NCI-H345 treated with DMSO at 0.1 percent for 48 hours (cell line): ENCODE measurements around the gene EPHB1.

Source experiments
- DNase-seq: peaks from one replicate; lab custom pipeline; 2025; ENCODE audit not compliant: unreplicated experiment; lab: John Stamatoyannopoulos, UW

The EPHB1 gene

DNA sequence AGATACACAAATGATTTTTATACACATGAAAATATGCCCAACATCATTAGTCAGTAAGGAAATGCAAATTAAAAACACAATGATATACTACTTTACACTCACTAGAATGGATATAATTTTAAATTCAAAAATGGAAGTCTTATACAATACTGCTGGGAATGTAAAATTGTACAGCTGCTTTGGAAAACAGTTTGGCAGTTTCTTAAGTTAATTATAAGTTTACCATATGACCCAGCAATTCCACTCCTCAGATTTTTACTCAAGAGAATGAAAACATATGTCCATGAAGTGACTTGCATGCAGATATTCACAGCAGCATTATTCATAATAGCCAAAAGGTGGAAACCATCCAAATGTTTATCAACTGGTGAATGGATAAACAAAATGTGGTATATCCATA is 281.3 kb downstream of the EPHB1 start:
- no peak for DNase-seq

DNA sequence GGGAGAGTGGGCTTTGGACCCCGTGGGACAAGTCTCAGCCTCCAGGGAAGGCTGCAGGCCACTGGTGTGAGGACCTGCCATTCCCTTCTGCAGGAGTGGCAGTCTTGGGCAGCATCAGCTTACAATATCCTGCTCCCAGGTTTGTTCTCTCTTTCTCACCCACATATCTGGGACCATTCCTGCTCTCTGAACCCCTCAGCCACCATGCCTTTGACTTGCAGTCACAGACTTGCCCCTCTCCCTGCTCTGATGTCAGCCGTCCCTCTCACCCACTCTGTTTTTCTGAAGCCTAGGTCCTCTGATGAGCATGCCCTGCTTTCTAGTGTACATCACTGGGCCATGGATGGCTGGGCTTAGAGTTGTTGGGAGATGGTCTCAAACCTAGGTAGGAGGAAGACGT is 282.1 kb downstream of the EPHB1 start:
- DNase-seq, result no peak

DNA sequence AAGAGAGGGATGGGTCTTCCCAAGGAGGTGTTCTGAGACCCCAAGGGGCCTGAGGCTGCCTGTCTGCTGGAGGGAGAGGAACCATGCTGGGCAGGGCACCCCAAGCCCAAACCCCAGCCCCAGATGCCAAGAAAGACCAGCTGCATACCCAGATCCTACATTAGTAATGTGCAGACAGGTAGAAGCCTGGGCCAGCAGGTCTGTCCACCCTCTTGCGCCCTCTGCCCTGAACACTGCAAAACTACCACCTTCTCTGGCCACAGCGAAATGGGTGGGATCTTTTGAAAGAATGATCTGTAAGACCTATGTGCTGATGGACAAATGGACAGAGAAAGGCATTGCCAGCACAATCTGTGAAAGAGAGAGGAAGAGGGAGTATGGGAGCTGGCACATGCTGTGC is 283.2 kb downstream of the EPHB1 start:
- DNase-seq, result no peak

DNA sequence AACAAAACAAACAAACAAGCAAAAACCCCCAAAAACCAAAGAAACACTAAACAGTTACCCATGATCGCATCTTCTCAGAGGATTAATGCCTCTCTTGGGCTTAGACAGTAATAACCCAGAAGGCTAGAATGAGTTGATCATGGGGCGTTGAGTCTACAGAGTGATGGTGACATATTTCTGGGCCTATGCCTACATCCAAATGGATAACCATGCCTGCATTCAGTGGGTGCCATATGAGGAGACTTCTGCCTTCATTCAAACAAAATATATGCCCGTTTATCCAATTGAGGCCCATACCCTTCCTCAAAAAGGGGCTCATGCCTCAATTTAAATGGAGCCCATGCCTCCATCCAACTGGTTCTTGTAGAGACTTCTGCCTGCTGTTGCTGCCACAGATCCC is 284.0 kb downstream of the EPHB1 start:
- no peak for DNase-seq

DNA sequence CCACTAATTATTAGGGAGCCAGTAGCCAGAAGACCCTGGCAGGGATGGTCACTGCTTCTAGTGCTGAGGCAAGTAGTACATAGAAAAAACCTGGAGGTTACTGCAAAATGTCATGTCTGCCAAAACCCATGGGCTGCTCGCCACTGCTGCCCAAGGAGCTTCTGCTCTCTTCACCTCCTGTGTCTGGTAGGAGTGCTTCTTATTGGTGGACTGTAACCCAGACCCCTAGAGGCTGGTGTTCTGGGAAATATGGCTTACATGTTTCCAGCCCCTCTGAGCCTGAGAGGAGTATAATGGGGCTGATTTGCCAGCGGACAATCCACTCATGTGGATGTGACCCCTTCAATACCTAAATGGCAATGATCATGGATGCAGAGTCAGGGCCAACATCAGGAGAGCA is 286.4 kb downstream of the EPHB1 start:
- no peak for DNase-seq

DNA sequence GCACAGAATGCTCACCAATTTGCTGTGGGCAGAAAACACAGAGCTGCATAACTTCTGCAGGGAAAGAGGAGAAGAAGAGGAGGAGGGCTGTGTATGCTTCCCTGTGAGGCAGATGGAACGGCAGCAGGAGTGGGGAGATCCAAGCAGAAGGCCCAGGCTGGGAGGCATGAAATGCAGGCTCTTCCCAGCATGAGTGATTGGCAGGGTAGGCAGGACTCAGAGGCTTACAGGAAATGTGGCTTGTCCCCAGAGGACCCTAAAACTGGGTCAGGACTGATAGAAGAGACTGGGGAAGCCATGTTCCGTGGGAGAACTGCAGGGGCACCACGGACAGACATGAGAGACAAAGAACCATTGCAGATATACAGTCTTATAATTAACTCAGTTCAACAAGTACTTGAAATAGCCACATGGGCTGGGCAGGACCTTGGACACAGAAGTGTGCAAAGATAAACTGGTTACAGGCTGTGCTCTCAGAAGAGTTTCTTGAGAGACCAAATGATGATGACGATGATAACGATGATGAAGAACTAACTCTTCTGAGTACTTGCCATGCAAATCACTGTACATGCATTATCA is 286.9 kb downstream of the EPHB1 start:
- no peak for DNase-seq

DNA sequence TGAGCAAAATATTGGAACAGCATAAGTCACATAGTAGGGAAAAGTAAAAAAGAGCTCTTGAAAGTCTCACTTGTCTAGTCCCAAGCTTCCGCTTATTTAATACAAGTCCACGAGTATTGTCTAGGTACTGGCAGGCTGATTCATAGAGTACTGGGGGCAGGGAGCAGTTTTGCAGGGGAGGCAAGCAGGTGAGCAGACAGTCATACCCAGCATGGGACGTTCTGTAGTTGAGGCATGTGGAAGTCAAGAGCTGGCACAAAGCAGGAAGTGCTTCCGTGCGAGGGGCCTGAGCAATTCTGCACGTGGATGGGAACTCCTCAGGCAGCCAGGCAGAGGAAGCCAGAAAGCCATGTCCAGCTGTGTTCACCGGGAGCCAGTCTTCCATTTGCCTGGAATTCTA is 287.6 kb downstream of the EPHB1 start:
- no peak for DNase-seq

DNA sequence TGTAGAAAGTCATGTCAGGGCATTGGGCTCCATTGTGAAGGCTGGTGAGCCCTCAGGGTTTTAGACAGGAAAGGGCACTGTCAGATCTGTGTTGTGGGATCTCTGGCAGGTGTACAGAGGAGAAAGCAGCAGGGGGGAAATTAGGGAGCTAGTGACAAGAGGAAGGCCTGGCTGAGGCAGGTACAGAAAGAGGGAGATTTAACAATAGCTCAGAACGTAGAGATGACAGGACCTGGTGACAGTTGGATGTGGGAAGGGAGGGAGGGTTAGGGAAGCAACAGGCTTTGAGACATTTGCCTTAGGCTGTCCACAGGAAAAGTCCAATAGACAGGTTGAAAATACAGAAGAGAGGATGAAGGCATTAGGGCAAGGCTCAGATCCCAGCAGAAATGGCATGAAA is 288.1 kb downstream of the EPHB1 start:
- DNase-seq, result peak; percentile 51

DNA sequence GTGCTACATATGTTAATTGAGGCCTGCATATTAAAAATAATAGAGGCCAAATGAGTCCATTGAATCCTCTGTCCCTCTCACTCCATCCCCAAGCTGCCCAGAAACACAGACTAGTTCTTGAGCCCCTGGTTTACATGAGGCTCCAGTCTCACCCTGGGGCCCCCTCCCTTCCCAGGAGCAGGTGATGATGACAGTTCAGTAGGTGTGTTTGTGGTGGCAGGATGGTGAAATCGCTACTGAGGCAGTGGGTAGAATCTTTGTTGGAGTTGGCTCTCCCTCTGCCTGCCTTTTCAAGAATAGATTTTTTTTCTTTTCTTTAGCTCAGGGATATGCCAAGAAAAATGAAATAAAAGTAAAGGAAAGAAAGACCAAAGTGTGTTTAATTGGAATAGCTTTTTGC is 288.7 kb downstream of the EPHB1 start:
- DNase-seq, result no peak

DNA sequence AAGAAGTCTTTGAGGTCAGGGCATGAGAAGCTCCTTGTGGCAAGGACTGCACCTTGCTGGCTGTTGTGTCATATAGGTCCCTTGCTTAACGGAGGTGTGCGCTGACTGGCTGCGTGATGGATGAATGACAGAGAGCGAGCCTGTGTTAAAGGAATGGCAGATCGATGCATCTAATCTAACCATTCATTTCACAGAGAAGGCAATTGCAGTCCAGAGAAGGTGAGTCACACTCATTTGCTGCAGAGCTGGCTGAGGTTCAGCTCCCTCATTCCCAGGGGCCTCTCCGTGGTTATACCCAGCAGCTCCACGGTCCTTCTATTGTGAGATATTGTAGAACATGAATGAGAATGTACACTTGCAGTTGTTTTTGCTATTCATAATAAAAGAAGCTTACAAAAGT is 289.3 kb downstream of the EPHB1 start:
- no peak for DNase-seq

DNA sequence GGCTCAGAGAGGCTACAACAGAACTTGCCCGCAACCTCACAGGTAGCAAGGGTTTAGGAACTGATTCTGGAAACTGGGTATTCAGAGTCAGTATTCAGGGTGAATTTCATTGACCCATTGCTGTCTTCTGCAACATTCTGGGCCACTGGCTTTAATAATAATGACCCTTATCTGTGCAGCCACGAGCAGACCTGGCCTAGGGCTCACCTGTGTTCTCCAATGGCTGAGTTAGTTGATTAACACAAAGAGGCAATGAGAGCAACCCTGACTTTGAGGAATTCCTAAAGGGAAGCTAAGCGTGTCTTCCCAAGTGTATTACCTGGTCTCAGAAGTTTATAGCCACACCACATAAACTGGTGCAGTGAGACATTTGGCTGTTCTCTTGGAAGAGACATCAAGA is 289.9 kb downstream of the EPHB1 start:
- no peak for DNase-seq

DNA sequence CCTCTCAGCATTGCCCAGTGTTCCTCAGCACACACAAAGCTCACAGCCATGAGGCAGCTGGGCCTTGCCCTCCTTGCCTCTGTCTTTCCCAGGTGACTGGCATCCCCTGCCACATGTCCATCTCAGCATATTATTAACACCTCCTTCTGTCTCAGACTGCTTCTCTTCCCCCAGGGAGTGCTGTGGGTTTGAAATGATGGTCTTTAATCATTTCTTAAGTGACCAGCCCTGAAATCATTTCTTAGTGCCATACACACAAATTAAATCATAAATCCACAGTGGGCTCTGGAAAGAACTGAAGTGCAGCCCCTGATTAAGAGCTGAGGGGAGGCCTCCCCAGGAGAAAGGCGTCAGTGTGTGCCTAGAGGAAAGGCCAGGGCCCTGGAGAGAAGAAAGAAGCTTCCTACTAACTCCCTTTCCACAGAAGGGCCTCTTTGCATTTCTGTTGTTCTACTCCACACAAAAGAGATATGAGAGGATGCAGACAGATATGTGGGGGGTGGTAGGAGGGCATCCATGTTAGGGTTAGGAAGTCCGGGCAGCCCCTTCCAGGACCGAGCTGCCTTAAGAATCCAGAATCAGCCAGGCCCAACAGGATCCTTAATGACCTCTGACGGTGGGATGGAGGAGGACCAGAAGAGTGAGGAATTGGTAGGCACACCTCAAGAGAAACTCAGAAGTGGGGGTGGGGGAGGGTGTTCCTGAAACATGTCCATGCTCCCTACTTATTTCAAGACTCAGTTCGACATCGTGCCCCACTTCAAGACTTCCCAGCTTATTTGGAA is 290.8 kb downstream of the EPHB1 start:
- no peak for DNase-seq

DNA sequence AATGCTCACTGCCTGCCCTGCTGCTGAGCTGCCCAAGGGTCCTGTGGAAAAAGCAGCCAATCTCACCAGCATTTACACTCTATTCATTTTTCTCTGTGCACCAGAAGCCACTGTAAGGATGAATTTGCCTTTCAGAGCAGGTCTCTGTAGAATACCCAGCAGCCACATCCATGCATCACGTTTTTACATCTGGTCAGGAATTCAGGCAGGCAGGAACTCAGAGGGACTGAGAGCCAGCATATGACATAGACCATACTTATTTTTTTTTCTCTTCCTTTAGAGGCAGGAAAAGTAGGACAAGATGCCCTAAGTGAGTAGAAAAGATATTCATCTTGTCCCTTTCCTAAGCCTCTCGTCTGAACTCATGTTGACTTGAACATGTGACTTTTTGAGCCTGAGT is 292.7 kb downstream of the EPHB1 start:
- DNase-seq, result no peak

DNA sequence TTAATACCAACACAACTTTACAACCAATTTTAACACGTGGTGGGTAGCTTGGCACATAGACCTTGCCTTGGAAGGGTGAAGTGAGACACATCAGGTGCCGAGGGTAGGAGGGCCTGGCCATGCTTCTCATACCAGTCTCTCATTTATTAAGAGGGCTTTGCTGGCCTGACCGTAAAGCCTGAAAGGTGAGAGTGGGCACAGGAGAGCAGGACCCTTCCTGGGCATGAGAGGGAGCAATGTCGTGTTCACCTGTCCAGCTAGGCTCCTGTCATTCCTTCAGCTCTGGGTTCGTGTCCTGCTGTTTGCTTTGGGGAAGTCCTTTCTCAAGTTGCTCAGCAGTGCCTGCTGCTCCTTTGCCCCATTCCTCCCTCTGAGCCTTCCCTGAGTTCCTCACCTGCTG is 294.4 kb downstream of the EPHB1 start:
- DNase-seq, result no peak

DNA sequence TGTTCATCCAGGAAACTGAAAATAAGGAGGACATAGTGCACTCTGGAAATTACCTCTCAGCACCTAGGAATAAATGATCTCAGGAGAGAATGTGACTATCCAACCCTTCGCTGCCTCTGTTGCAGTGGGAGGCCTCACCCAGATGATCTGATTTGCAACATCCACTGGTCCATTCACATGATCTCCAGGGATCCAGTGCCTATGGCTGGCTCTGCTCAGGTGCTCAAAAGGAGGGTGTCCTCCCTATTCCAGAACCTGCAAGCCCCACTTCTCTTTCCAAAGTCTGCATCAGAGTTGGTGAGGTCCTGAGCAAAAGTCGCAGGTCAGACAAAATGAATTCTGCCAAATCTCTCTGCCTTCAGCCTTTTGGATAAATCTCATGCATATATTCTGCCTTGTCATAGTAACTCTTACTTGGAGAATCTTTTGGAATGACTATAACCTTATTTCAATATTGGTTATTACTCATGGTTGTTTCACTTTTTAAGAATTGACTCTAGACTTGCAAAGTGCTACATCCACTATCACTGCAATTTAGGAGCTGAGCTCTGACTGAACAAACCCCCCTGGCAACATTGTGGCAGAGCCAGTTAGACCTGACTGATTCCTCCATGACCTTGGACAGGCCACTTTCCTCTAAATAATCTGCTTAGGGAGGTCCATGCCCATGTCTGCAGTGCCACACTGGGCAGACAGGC is 295.1 kb downstream of the EPHB1 start:
- DNase-seq, result no peak

DNA sequence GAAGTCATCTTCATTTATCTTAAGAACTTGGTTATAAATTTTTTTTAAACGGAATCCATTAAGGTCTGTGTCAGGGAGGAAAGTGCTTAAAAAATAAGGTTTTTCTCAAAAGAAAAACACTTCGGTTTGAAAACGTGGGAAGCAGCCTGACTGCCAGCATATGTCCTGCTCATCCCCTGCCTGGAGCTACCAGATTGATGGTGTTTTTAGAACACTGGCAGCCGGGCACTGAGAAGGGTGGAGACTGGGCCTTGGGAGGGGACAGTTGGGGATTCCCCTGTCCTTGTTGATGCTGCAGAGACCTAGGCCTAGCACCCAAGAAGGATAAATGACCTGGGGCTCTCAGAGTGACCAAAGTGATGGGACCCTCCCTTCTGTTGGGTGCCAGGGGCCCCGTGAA is 296.9 kb downstream of the EPHB1 start:
- DNase-seq, result no peak

DNA sequence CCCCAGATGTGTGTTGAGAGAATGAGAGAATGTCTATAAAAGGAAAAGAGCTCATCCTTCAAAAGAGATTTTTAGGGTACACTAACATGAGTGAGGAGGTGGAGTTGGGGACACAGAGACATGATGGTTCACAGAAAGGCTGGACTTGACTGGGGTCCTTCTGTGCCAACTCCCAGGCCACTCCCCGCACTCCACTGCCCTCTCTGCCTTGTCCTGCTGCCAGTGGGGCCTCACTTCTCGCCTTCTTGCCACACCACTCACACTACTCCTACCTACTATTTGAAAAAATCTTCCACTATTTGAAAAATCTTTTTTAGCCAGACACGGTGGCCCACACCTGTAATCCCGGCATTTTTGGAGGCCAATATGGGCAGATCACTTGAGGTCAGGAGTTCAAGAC is 298.1 kb downstream of the EPHB1 start:
- DNase-seq, result no peak

DNA sequence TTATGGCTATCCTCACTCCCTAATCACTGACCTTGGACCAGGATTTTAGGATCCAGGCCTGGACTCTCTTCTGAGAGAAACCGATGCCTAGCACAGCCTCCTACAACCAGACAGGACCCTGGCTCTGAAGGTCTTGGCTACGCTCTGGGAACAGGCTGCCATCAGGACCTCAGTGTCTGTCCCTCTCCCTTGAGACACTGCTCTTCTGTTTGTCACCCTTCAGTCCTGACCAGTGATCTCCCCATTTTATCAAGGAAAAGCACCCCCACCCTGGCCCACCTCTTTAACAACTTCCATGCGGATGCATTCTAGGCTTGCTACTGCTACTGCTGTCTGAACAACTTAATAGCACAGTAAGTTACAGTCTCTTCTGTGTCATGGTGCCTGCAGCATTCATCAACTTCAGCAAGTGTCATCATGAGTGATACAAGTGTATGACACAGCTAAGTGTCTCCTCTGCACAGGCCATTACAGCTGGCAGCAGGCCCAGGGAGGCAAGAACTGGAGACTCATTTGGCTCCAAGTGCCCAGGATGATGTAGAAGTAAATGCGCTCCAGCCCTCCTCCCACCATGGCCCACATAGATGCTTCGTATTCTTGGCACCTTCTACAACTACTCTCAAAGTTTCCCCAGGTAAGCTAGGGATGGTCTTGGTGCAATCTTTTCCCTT is 302.4 kb downstream of the EPHB1 start:
- DNase-seq, result no peak

DNA sequence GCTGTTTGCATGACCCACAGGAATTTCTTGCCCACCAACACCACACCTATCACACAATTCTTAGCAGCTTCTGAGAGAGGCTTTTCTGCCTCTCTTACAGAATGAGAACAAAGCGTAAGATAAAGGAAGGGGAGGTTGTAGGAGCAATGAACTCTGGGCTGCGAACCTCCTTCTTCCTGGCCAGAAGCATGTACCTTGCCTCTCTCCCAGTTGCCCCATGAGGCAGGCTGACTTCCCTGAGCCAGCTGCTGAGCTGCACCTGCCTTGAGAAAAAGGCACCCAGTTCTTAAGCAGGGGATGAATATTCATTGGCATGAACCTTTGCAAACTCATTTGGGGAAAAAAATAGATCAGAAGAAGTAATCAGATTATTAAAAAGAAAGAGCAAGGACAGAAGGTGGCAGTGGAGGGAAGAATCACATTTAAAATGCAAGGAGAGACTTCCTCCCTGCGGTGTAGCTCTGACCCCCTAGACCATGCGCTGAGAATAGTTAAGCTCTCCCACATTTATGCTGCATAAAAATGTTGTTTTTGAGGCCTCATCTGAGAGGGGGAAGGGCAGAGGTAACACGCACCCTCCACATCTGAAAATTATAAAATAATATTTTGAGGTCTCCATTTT is 304.8 kb downstream of the EPHB1 start:
- no peak for DNase-seq

DNA sequence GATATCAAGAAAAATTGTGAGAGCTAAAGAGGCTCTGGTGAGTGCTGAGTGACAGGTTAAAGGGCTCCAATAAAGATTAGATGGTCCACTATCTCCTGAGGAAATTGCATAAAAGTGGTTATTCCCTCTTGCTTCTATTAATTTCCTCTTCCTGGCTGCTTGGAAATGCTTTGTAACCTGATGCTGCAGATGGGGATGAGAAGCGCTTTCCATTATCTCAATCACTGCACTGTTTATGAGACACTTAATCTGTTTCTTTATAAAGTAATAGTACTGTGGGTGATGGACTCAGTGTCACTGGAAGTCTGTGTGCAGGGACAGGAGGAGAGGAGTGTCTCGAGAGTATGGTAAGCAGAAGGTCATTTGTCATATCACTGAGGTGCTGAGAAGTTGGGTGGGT is 305.3 kb downstream of the EPHB1 start:
- DNase-seq, result no peak

DNA sequence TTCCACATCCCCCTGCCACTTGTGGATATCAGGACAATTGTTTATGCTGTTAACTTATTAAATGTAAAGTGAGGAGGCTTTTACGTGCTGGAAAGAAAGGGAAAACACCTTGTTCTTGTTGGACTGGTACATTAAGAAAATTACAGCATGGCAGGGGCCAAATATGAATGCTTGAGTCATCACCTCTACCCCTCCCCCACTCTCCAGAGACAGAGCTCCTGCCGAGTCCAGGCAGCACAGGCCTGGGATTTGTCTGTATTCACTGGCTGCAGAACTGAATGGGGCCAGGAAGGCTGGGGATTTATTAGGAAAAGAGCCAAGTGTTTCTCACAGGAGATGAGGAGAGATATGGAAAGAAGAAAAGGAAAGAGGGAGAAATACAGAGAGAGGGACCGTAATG is 308.9 kb downstream of the EPHB1 start:
- no peak for DNase-seq

DNA sequence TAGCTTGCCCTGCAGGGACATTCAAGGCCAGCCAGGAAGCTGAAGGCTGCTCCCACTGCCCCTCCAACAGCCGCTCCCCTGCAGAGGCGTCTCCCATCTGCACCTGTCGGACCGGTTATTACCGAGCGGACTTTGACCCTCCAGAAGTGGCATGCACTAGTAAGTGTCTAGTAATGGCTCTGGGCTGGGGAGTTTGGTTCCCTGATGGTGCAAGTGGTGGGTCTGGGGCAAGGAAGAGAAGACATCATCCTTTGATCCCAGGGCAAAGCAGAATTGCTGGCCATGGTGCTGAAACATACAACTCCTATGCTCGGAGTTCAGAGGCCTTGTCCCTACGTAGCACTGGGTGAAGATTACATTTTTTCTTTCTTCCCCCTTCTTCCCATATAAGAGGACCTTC is 311.4 kb downstream of the EPHB1 start:
- no peak for DNase-seq
